ENCODE results near the gene HERC4. TPM values are rescaled to one million over a fixed set of nuclear protein-coding genes. Genes with fewer than 3 reads are reported as not detected.

Gene HERC4, protein sequence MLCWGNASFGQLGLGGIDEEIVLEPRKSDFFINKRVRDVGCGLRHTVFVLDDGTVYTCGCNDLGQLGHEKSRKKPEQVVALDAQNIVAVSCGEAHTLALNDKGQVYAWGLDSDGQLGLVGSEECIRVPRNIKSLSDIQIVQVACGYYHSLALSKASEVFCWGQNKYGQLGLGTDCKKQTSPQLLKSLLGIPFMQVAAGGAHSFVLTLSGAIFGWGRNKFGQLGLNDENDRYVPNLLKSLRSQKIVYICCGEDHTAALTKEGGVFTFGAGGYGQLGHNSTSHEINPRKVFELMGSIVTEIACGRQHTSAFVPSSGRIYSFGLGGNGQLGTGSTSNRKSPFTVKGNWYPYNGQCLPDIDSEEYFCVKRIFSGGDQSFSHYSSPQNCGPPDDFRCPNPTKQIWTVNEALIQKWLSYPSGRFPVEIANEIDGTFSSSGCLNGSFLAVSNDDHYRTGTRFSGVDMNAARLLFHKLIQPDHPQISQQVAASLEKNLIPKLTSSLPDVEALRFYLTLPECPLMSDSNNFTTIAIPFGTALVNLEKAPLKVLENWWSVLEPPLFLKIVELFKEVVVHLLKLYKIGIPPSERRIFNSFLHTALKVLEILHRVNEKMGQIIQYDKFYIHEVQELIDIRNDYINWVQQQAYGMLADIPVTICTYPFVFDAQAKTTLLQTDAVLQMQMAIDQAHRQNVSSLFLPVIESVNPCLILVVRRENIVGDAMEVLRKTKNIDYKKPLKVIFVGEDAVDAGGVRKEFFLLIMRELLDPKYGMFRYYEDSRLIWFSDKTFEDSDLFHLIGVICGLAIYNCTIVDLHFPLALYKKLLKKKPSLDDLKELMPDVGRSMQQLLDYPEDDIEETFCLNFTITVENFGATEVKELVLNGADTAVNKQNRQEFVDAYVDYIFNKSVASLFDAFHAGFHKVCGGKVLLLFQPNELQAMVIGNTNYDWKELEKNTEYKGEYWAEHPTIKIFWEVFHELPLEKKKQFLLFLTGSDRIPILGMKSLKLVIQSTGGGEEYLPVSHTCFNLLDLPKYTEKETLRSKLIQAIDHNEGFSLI
- polyA plus RNA-seq = 10 to 100 TPM; 11.8 to 13.3 TPM

DNA sequence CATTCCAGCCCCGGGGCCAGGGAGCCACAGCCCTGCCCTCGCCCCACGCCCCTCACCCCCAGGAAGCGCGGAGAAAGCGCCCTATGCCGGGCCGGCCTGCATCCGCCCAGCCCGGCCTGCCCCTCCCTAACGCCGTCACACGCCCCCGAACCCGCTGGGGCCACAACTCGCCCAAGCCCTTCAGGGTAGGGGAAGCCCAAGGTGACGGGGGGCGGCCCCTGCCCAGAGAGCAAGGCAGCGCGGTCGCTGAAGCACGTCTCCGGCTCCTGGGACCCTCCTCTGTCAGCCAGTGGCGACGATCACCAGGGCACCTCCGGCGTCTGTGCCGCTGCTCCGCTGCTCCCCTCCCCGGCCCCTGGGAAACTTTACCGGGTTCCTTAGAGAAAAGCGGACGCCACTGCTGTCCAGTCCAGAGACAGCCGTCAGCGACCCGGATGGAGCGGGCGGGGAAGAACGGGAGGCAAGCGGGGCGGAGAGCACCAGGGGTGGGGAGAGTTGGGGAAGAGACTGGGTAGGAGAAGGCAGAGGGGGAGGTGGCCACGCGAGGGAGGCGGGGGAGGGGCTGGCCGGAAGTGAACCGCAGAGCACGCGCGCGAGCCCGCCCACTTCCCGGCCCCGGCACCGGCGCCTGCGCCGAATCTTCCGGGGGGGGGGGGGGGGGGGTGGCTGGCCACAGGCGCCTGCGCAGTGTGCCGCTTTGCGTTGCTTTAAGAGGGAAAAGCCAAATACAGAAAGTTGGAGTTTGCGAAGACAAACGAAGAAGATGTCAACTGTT lies at the start of gene HERC4:
Gene HERC4, minus strand, starts transcription at position 509 of the 775 bp plus-strand sequence. CDS start 2,175 bp downstream, outside the sequence.
- no peaks in the 10 kb centered on the region for H3K4me1 ChIP-seq (ENCODE audit: control insufficient read depth in 2 of 2, insufficient read depth in 2 of 2, low read length in 1 of 2)
- H3K27ac ChIP-seq (ENCODE audit: low read depth in 2 of 2, low read length in 1 of 2) = peak within 1 kb of the TSS; percentile 96 to 99
- H3K9me3 ChIP-seq (ENCODE audit: control insufficient read depth in 2 of 2, insufficient read depth in 1 of 2, low read depth in 1 of 2, low read length in 1 of 2) = no peaks in the 10 kb centered on the region
- H3K36me3 ChIP-seq (ENCODE audit: control insufficient read depth in 2 of 2, insufficient read depth in 2 of 2, low read length in 1 of 2) = no peaks in the 10 kb centered on the region
- no peaks in the 10 kb centered on the region for H3K27me3 ChIP-seq (ENCODE audit: control insufficient read depth in 1 of 2, insufficient read depth in 2 of 2, low read length in 2 of 2)
- peak within 1 kb of the TSS; percentile 88 to 99 for H3K4me3 ChIP-seq (ENCODE audit: low read depth in 1 of 2, low read length in 2 of 2)
- 0 to 1% methylated on average over 51 to 64 of the region's 64 CpGs for WGBS, 2 donors

DNA sequence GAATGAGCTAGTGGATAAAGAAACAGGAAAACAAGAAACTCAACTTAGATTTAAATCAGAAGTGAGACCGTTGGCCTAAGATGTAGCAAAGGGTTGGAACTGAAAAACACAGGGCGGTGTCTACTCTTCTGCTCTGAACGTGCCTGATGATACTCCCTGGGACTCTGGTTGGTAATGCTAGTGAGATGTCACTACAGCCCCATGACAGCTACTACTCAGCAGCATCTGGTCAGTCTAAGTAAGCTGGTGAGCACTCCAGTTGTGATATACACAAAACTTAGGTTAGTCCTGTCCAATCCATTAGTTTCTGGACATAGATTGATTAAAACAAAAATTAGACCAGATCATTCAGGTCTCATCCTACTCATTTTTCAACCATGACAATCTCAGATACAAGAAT lies 49.6 kb upstream of the HERC4 start:
- Histone ChIP-seq H3K4me1 (ENCODE audit: control insufficient read depth in 2 of 2, insufficient read depth in 2 of 2, low read length in 1 of 2) (no peaks in the 10 kb centered on the region), H3K27ac (ENCODE audit: low read depth in 2 of 2, low read length in 1 of 2) (no peak overlapping the region), H3K4me3 (ENCODE audit: low read depth in 1 of 2, low read length in 2 of 2) (no peak overlapping the region), H3K27me3 (ENCODE audit: control insufficient read depth in 1 of 2, insufficient read depth in 2 of 2, low read length in 2 of 2) (no peaks in the 10 kb centered on the region), H3K9me3 (ENCODE audit: control insufficient read depth in 2 of 2, insufficient read depth in 1 of 2, low read depth in 1 of 2, low read length in 1 of 2) (no peaks in the 10 kb centered on the region), H3K36me3 (ENCODE audit: control insufficient read depth in 2 of 2, insufficient read depth in 2 of 2, low read length in 1 of 2) (no peaks in the 10 kb centered on the region)
- 74 to 78% methylated on average over 3 of the region's 3 CpGs for WGBS, 2 donors

DNA sequence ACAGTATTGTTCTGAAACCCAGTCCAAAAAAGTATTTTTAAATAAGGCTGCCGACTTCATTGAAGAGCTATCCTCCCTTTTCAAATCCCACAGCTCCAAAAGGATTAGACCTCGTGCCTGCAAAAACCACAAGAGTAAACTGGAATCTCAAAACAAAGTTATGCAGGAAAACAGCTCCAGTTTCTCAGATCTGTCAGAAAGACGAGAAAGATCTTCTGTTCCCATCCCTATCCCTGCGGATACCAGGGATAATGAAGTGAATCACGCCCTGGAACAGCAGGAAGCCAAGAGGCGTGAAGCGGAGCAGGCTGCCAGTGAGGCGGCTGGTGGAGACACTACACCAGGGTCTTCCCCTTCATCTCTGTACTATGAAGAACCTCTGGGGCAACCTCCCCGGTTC lies 46.8 kb upstream of the HERC4 start:
- peaks cover 0 to 3% of the 10 kb centered on the region in 2 donors for H3K4me1 ChIP-seq (ENCODE audit: control insufficient read depth in 2 of 2, insufficient read depth in 2 of 2, low read length in 1 of 2)
- 74 to 82% methylated on average over 9 of the region's 9 CpGs for WGBS, 2 donors
- no peaks in the 10 kb centered on the region for H3K9me3 ChIP-seq (ENCODE audit: control insufficient read depth in 2 of 2, insufficient read depth in 1 of 2, low read depth in 1 of 2, low read length in 1 of 2)
- H3K27ac ChIP-seq (ENCODE audit: low read depth in 2 of 2, low read length in 1 of 2) = no peak overlapping the region
- no peaks in the 10 kb centered on the region for H3K36me3 ChIP-seq (ENCODE audit: control insufficient read depth in 2 of 2, insufficient read depth in 2 of 2, low read length in 1 of 2)
- no peaks in the 10 kb centered on the region for H3K27me3 ChIP-seq (ENCODE audit: control insufficient read depth in 1 of 2, insufficient read depth in 2 of 2, low read length in 2 of 2)
- H3K4me3 ChIP-seq (ENCODE audit: low read depth in 1 of 2, low read length in 2 of 2) = no peak overlapping the region

DNA sequence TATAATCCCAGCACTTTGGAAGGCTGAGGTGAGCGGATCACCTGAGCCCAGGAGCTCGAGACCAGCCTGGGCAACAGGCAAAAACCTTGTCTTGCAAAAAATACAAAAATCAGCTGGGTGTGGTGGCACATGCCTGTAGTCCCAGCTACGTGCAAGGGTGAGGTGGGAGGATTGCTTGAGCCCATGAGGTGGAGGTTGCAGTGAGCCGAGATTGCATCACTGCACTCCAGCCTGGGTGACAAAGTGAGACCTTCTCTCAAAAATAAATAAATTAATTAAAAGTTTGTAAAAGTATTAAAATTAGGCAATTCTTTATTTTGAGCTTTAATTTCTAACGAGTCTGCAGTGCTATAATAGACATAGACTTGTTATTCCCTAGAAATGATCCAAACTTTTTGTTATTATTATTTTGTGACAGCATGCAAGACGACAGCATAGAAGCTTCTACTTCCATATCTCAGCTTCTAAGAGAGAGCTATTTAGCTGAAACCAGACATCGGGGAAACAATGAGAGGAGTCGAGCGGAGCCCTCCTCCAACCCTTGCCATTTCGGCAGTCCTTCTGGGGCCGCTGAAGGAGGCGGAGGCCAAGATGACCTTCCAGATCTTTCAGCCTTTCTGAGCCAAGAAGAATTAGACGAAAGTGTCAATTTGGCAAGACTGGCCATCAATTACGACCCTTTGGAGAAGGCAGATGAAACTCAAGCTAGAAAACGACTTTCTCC lies 46.1 kb upstream of the HERC4 start:
- H3K9me3 ChIP-seq (ENCODE audit: control insufficient read depth in 2 of 2, insufficient read depth in 1 of 2, low read depth in 1 of 2, low read length in 1 of 2) = no peaks in the 10 kb centered on the region
- H3K4me1 ChIP-seq (ENCODE audit: control insufficient read depth in 2 of 2, insufficient read depth in 2 of 2, low read length in 1 of 2) = peaks cover 0 to 3% of the 10 kb centered on the region in 2 donors
- no peaks in the 10 kb centered on the region for H3K36me3 ChIP-seq (ENCODE audit: control insufficient read depth in 2 of 2, insufficient read depth in 2 of 2, low read length in 1 of 2)
- H3K4me3 ChIP-seq (ENCODE audit: low read depth in 1 of 2, low read length in 2 of 2) = no peak overlapping the region
- no peaks in the 10 kb centered on the region for H3K27me3 ChIP-seq (ENCODE audit: control insufficient read depth in 1 of 2, insufficient read depth in 2 of 2, low read length in 2 of 2)
- WGBS, 2 donors = 77 to 79% methylated on average over 15 of the region's 15 CpGs
- no peak overlapping the region for H3K27ac ChIP-seq (ENCODE audit: low read depth in 2 of 2, low read length in 1 of 2)

DNA sequence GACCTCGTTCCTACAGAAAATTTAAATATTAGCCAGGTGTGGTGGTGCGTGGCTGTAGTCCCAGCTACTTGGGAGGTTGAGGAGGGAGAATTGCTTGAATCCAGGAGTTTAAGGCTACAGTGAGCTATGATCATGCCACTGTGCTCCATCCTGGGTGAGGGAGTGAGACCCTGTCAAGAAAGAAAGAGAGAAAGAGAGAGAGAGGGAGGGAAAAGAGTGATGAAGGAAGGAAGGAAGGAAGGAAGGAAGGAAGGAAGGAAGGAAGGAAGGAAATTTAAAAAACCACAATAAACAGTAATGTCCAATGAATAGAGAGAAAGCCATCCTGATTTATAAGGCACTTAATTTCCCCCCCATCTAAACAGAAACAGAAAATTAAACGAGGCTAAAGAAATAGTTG lies 43.6 kb upstream of the HERC4 start:
- H3K36me3 ChIP-seq (ENCODE audit: control insufficient read depth in 2 of 2, insufficient read depth in 2 of 2, low read length in 1 of 2) = no peaks in the 10 kb centered on the region
- H3K27ac ChIP-seq (ENCODE audit: low read depth in 2 of 2, low read length in 1 of 2) = no peak overlapping the region
- 83 to 87% methylated on average over 3 of the region's 3 CpGs for WGBS, 2 donors
- H3K4me3 ChIP-seq (ENCODE audit: low read depth in 1 of 2, low read length in 2 of 2) = no peak overlapping the region
- no peaks in the 10 kb centered on the region for H3K9me3 ChIP-seq (ENCODE audit: control insufficient read depth in 2 of 2, insufficient read depth in 1 of 2, low read depth in 1 of 2, low read length in 1 of 2)
- no peaks in the 10 kb centered on the region for H3K27me3 ChIP-seq (ENCODE audit: control insufficient read depth in 1 of 2, insufficient read depth in 2 of 2, low read length in 2 of 2)
- peaks cover 0 to 3% of the 10 kb centered on the region in 2 donors for H3K4me1 ChIP-seq (ENCODE audit: control insufficient read depth in 2 of 2, insufficient read depth in 2 of 2, low read length in 1 of 2)

DNA sequence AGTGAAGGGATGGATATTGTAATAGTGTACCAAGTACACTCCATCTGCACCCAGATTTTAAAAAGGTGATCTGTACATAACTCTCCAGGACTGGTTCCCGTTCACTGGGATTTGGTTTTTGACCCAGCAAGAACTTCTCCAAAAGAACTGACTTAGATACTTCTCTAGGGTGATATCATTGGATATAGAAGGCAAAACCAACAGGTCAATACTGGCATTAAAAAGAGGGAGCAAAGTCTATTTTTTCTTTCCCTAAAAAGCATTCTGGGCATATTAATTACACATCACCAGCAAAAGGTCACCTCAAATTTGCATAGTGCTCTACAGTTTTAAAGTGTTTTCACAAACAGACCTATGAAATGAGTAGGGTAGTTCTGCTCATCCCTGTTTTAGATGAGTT lies 37.8 kb upstream of the HERC4 start:
- Histone ChIP-seq H3K36me3 (ENCODE audit: control insufficient read depth in 2 of 2, insufficient read depth in 2 of 2, low read length in 1 of 2) (no peaks in the 10 kb centered on the region), H3K4me3 (ENCODE audit: low read depth in 1 of 2, low read length in 2 of 2) (no peak overlapping the region), H3K27ac (ENCODE audit: low read depth in 2 of 2, low read length in 1 of 2) (no peak overlapping the region), H3K27me3 (ENCODE audit: control insufficient read depth in 1 of 2, insufficient read depth in 2 of 2, low read length in 2 of 2) (no peaks in the 10 kb centered on the region), H3K9me3 (ENCODE audit: control insufficient read depth in 2 of 2, insufficient read depth in 1 of 2, low read depth in 1 of 2, low read length in 1 of 2) (no peaks in the 10 kb centered on the region), H3K4me1 (ENCODE audit: control insufficient read depth in 2 of 2, insufficient read depth in 2 of 2, low read length in 1 of 2) (no peaks in the 10 kb centered on the region)
- 93 to 94% methylated on average over 1 of the region's 1 CpG for WGBS, 2 donors

DNA sequence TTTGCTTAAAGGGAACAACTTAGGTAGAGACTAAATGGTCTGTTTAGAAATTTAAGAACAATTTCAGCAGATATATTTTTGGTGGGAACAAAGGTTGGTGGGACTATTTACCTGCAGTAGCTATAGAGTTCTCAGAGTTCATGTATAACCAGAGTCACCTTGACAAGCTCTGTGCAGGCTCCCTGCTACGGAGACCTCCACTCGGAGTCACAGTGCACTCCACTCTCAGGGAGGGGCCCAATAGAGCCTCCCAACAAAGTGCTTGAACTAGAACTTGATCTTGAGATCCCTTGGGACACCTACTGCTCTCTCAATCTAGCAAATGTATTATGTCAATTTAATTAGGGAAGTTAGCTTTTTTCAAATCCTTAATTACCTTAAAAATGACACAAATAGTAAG lies 36.5 kb upstream of the HERC4 start:
- H3K9me3 ChIP-seq (ENCODE audit: control insufficient read depth in 2 of 2, insufficient read depth in 1 of 2, low read depth in 1 of 2, low read length in 1 of 2) = no peaks in the 10 kb centered on the region
- no peak overlapping the region for H3K27ac ChIP-seq (ENCODE audit: low read depth in 2 of 2, low read length in 1 of 2)
- 65 to 96% methylated on average over 2 of the region's 2 CpGs for WGBS, 2 donors
- H3K27me3 ChIP-seq (ENCODE audit: control insufficient read depth in 1 of 2, insufficient read depth in 2 of 2, low read length in 2 of 2) = no peaks in the 10 kb centered on the region
- H3K36me3 ChIP-seq (ENCODE audit: control insufficient read depth in 2 of 2, insufficient read depth in 2 of 2, low read length in 1 of 2) = no peaks in the 10 kb centered on the region
- no peaks in the 10 kb centered on the region for H3K4me1 ChIP-seq (ENCODE audit: control insufficient read depth in 2 of 2, insufficient read depth in 2 of 2, low read length in 1 of 2)
- no peak overlapping the region for H3K4me3 ChIP-seq (ENCODE audit: low read depth in 1 of 2, low read length in 2 of 2)

DNA sequence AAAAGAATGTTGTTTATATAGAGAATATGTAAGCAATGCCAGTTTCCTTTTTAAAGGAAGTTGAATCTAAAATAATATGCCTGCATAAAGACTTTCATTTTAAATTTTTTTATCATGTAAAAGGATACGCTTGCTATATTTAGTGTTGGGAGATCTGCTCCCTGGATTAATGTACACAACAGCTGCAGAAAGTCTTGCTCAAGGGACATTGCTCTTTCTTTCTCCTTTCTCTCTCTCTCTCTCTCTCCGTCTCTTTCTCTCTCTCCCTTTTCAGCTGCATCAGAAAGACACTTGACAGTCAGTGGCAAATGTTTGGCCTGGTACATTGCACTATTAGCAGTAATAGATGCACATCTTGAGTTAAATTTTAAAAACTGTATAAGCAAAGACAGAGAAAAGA lies 34.9 kb upstream of the HERC4 start:
- no peaks in the 10 kb centered on the region for H3K9me3 ChIP-seq (ENCODE audit: control insufficient read depth in 2 of 2, insufficient read depth in 1 of 2, low read depth in 1 of 2, low read length in 1 of 2)
- no peak overlapping the region for H3K4me3 ChIP-seq (ENCODE audit: low read depth in 1 of 2, low read length in 2 of 2)
- WGBS, 2 donors = 44 to 51% methylated on average over 2 of the region's 2 CpGs
- no peaks in the 10 kb centered on the region for H3K27me3 ChIP-seq (ENCODE audit: control insufficient read depth in 1 of 2, insufficient read depth in 2 of 2, low read length in 2 of 2)
- no peaks in the 10 kb centered on the region for H3K36me3 ChIP-seq (ENCODE audit: control insufficient read depth in 2 of 2, insufficient read depth in 2 of 2, low read length in 1 of 2)
- H3K27ac ChIP-seq (ENCODE audit: low read depth in 2 of 2, low read length in 1 of 2) = no peak overlapping the region
- no peaks in the 10 kb centered on the region for H3K4me1 ChIP-seq (ENCODE audit: control insufficient read depth in 2 of 2, insufficient read depth in 2 of 2, low read length in 1 of 2)
